Hematopoietic multipotent progenitor cell treated with erythropoietin and hydrocortisone succinate and interleukin-3 and kit ligand, for 4 days (in vitro differentiated cells): ENCODE measurements around the gene AGO3.
"Not testable (repeated sequence)": the region's sequence is repeated elsewhere in the genome, so short reads cannot be mapped to it uniquely, and the experiment has no call there.

Source experiments
- DNase-seq: peaks from one replicate; pipeline ENCODE4 v3.0.0-alpha.2; 2015

Gene AGO3

DNA sequence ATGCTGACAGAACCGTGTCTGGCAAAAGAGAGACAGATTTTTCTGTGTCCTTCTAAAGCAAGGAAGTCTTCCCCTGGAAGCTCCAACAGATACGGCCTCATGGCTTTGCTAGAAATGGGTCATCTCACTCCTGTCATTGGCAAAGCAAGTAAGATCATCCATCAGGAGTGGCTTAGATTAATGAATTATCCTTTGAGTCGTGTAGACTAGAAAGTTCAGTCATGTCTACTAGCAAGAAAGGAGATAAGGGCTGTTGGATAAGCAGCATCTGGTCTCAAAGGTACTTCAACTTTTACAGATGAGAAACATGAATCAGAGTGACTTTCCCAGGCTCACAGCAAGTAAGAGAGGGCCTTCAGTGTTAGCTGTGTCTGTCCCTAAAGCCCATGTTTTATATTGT is 3.4 kb upstream of the AGO3 start:
- no peak for DNase-seq

DNA sequence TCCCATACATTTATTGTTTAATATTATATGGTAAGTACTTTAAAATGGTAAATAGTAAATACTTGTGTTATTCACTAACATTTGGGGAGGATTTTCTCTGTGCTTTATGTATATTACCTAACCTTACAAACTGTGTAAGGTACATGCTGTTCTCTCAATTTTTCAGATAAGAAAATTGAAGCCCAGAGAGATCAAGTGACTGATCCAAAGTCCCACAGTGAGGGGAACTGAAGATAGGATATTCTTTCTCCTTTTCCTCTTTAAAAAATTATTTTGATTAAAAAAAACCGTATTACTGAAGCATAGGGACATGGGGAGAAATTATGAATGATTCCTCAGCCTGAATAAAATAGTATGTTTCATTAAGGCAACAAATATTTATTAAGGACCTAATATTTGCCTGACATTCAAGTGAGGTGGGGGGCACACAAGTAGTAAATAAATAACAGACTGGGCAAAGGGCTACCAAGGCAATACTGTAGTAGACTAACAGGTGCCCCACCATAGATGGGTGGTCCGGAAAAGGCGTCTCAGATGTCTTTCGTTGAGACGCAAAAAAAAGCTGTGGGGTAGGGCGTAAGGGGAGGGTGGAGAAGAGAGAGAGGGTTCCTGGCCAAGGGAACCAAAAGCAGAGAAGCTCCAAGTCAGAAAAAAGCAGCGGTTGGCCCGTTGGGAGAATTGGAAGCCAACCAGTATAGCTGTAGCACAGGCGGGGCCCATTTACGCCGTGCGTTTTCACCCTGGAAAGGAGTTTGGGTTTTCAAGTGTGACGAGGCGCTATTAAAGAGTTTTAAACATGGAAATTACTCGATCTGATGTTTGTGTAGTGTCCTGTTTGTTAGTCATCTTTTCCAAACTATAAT is 944 bp upstream of the AGO3 start:
- DNase-seq = peak; percentile 90

DNA sequence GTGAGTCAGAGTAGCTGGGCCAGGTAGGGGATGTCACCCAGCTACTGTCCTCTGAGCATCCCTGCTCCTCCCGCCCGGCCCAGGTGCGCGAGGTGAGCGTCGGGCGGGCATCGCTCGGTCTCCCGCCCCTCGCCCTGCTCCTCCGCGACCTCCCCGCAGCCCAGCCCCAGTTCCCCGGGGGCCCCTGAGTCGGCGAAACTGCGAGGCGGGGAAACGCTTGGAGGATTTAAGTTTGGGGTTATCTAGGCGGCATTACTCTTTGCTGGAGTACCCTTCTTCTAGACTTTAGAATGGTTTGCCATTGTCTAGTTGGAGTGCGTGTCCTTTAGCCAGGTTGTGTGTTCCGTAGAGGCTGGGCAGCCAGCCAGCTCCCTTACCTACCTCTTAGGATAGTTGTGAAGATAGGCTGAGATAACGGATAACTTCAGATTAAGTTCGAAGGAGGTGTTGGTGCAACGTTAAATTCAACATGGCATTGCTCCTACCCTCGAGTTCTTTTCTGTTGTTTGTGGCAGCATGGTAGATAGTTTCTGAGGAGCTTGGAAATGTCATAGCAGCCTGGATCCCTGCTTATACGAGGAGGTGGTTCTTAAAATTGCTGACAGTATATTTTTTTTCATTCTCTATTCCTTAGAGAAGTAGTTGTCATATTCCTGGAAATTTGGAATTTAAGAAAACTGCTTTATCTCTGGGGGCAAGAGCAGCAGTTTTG is 697 bp downstream of the AGO3 start:
- peak; percentile 43 for DNase-seq

DNA sequence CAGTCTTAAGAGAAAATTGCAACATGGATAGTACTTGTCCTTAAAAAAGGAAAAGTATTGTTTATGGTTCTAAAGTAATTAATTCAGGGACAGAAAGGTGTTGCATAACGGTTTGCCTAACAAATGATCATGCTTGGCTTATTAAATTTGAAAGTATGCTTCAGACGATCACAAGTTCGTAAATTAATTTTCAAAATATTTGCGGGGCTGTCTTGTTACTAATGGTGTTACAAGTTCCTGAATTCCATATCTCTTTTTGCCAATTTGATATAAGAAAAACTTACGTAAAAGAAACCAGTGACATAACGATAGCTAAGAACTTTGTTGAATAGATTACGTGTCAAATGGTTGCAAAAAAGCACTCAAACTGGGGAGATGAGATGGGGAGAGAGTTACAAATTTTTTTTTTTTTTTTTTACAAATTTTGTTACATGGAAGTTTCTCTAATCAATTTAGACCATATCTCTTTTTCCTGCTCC is 1.3 kb downstream of the AGO3 start:
- DNase-seq = no peak

DNA sequence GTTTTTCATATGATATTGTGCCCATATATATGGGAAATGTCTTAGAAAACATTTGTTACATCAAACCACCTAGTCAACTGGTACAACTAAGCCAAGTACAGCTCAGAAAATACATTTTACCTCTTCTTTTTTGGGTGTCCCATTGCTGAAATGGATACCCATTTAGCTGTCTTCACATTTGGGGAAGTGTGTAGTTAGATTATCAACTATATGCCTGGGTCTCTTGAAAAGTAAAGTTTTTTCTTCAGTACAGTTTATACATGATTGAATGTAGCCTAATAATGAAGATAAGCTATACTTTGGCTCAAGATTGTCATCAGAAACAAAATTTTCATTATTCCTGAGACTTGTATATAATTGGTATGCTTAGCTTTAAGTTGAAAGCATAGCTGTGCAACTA is 2.0 kb downstream of the AGO3 start:
- DNase-seq = no peak

DNA sequence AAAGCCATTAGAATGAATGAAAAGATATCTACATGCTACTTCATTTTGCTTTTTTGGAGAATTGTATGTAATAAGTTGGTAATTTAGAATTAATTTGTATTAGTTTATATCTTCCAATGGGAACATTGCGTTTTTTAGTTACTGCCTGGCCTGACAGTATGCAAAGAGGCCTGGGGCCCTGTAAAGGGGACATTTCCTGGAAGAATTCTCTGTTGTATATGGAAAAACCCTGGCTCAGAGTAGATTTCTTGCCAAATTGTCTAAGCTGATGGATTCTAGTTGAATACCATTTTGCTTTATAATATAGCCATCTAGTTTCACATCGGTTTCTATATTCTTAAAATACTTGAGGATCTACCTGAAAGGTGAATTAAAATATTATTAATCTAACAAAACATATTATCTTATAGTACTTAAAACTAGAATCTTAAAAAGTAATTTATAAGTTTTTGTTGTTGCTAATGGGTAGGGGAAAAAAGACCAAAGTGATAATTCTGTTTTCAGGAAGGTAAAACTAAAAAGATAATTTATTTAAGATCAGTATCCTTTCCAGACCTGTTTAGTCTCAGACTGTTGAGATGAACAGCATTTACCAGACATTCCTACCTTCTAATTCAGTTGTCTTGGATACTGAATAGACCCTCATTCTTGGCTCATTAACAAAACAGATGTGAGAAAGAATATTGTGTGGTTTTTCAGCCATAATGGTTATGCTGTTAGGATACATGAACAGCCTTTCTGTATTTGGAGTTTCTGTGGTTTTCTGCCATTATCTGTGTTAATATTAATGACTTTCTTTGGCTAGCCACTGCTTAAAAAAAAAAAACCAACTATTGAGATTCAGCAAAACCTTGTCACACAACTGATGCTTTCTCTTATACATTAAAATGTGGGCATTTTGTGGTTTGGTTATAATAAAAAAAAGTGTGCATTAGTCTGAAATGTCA is 4.8 kb downstream of the AGO3 start:
- DNase-seq = peak; percentile 16

DNA sequence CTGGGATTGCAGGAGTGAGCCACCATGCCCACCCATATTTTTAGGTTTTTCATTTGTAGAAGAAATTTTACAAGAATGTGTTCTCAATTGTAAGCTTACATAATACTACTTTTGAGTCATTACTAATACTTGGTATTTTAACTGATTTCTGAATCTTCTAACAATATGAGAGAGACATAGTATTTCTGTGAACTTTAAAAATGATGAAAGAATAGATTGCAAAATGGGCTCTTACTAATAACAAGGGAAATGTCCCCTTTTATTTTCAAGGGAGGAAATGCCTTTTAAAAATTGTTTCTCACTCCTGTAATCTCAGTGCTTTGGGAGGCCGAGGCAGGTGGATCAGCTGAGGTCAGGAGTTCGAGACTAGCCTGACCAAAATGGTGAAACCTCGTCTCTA is 5.9 kb downstream of the AGO3 start:
- DNase-seq = no peak

DNA sequence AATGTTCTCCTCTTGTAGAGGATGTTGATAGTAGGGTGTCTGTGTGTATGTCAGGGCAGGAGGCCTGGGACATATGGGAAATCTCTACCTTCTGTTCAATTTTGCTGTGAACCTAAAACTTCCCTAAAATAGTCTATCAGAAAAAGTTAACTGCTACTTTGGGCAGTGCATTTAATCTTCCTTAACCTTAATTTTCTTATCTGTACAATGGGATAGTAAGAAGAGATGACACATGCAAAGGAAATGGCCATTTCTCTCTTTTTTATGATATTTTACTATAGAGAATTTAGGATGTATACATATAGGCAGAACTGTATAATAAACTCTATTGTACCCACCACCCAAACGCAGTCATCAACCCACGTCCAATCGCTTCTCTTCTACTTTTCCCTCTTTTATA is 8.6 kb downstream of the AGO3 start:
- no peak for DNase-seq

DNA sequence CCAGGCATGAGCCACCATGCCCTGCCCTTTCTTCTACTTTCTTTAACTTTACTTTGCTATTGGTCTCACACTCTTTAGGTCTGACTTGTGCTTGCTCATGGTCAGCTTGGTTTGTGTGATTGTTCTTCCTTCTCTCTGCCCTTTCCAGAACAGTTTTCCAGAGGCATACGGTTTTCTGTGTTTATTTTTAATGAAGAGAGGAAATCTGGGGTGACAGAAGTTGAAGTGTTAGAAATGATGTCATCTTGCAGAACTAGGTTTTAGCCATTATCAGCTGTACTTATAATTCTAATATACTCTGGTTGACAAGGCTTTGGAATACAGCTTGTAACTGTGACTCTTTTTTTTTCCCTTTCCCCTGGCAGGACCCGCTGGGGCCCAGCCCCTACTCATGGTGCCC is 14.4 kb downstream of the AGO3 start:
- no peak for DNase-seq

DNA sequence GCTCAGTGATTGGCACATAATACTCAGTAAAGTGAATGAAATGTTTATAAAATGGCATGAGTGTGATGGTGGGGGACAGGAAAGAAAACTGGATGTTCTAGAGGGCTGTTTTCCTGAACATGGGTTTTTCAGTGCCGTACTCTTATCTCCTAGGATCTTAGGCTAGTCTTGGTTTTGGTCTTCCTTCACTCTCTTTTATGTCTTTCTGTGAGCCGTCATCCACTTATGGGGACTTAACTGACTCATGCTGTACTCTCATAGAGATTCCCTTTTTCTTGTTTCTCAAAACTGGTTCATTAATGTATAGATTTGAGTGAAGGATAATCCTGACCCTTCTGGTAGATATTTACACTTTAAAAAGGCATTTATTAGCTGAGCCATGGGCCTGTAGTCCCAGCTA is 16.6 kb downstream of the AGO3 start:
- no peak for DNase-seq

DNA sequence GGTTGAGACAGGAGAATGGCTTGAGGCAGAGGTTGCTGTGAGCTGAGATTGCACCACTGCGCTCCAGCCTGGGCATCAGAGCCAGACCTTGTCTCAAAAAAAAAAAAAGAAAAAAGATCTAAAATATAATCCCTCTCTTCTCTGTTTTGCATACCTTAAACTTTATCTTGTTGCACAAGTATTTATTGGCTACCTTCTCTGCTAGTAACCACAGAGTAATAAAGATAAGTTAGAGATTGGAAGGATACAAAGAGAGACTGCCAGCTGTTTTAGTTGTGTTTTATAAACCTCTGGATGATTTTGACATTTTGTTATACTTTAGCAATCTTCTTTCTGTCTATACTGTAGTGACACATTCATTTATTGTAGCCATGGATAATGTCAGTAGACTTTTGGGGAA is 27.7 kb downstream of the AGO3 start:
- DNase-seq = no peak

DNA sequence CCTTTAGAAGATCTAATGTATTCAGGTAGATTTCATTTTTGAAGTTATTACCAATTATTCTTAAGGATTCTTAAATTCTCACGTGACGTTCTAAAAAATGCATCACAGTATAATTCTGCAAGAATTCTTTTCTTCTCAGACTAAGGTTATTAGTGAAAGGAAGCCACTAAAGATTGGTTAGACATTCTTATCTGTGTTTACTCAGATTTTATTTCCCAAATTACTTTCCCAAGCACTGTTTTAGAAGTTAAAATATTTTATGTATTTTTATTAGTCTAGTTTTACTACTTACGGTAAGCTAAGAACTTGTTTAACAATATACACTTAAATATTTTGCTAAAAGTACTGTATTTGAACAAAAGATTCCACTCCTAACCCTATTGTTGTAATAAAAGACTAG is 28.4 kb downstream of the AGO3 start:
- DNase-seq = no peak

DNA sequence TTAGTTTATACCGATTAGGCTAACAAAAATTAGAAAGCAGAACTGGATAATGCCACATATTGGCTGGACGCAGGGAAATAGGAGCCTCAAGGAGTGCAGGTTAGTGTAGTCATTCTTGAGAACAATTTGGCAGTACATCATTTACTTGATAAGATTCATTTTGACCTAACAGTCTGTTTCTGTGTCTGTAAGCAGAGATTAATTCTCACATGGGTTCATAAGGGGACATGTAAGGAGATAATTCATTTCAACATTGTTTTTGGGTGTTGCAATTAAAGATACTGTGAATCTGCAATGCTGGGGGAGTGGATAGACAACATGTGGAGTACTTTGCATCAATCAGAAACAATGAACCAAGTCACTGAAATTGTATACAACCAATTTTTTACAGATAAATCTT is 32.0 kb downstream of the AGO3 start:
- peak; percentile 52 for DNase-seq

DNA sequence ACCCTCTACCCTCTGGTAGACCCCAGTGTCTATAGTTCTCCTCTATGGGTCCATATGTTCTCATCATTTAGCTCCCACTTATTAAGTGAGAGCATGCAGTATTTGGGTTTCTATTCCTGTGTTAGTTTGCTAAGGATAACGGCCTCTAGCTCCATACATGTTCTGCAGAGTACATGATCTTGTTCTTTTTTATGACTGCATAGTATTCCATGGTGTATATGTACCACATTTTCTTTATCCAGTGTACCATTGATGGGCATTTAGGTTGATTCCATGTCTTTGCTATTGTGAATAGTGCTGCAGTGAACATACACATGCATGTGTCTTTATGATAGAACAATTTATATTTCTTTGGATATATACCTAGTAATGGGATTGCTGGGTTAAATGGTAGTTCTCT is 33.4 kb downstream of the AGO3 start:
- not testable (repeated sequence) for DNase-seq

DNA sequence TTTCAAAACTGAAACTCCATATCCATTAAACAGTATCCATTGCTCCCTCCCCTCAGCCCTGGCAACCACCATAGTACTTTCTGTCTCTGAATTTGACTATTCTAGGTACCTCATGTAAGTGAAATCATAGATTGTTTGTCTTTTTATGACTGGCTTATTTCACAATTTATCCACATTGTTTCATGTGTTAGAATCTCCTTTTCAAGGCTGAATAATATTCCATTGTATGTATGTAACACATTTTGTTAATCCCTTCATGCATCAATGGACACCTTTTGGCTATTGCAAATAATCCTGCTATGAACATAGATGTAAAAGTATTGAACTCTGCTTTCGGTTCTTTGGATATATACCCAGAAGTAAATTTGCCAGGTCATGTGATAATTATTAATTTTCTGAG is 37.5 kb downstream of the AGO3 start:
- DNase-seq = no peak

DNA sequence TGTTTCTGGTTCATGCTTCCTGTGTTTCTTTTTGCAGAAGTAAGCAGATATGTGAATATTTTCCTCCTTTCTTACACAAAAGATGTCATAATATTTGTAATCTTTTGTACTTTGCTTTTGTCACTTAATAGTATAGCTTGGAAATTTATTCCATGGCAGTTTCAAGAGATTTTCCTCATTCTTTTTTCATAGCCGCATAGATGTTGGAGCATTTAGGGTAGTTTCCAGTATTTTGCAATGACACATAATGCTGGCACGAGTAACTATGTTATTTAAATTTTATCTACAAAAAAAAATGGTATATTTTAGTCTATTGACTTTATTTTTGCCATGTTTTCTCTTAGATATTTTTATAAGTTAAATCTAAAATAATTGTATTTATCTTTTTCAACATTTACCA is 40.7 kb downstream of the AGO3 start:
- DNase-seq = no peak

DNA sequence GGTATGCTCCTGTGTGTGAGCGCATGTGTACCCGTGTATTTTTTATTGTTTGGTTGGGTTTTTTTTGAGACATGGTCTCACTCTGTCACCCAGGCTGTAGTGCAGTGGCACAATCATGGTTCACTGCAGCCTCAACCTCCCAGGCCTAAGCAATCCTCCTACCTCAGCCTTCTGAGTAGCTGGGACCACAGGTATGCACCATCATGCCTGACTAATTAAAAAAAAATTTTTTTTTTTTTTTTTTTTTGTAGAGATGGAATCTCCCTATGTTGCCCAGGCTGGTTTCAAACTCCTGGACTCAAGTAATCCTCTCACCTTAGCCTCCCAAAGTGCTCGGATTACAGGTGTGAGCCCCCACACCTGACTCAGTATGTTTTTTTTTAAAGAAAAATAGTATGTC is 41.7 kb downstream of the AGO3 start:
- DNase-seq = not testable (repeated sequence)

DNA sequence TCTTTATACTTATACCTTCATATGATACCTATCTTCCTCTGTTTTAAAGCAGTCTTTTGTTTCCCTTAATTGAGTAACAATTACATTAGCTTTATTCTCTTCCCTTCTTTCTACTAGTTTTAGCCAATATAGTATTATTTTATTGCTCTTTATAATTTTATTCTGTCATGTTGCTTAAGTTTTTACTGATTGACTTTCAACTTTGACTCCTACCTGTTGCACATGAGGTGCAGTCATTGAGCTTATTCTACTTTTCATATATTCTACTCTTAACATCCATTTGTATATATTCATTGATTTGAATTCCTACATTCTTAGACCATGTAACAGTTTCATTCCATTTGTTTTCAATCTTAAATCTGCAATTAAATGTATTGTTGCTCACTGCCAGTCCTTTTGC is 49.2 kb downstream of the AGO3 start:
- DNase-seq = no peak

DNA sequence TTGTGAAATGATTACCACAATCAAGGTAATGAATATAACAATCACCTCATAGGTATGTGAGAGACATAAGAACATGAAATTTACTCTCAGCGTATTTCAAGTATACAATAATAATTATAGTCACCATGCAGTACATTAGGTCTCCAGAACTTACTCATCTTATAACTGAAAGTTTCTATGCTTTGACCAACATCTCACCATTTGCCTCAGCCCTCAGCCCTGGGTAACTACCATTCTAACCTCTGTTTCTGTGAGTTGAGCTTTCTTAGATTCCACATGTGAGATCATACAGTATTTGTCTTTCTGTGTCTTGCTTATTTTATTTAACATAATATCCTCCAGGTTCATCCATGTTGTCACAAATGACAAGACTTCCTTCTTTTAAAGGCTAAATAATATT is 57.3 kb downstream of the AGO3 start:
- DNase-seq = no peak

DNA sequence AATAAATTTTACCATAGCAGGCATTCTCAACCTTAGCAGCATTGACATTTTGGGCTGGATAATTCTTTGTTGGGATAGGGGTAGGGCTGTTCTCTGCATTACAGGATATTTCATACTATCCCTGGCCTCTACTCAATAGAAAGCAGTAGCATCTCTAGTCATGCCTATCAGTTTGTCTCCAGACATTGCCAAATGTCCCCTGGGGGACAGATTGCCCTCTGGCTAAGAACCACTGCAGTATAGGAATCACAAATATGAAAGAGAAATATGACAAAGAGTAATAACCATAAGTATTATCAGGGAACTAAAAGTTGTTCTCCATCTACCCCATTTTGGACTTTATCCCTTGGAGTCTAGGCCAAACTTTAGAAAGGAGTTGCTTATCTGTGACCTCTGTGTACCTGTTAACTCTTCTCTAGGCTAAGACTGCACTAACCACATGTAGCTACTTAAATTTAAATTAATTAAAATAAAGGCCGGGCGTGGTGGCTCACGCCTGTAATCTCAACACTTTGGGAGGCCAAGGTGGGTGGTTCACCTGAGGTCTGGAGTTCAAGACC is 76.1 kb downstream of the AGO3 start:
- DNase-seq = no peak

DNA sequence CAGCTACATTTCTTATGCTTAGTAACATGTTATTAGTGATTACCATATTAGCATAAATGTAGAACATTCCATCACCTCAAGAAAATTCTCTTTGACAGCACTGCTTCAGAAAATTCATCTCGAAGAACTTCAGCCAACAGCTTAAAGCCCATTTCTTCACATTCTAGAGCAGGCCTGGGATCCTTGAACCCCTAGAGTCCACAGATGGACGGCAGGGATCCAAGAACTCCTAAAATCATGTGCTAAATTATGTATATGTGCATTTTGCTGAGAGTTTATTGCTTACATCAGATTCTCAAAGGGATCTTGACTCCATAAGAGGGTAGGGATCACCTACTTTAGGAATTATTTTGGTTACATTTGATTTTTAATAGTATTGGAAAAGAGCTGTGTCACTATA is 76.8 kb downstream of the AGO3 start:
- no peak for DNase-seq

DNA sequence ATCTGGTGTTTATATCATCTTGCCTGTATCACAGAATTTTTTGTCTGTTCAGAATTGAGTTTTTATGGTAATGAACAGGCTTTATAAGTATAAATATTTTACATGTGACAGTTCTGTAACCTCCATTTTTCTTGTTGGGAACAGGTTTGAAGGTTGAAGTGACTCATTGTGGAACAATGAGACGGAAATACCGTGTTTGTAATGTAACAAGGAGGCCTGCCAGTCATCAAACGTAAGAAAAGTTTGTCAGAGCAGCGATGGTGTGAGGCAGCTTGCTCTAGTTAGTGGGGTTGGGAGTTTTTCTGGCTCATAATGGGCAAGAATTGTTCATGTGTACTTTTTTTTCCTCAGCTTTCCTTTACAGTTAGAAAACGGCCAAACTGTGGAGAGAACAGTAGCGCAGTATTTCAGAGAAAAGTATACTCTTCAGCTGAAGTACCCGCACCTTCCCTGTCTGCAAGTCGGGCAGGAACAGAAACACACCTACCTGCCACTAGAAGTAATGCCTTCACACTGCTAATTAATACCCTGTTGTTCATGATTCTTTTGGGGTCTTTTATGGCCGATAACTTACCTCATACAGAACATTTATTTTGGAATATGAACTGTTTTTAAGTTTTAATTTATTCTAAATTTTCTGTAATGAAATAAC is 77.8 kb downstream of the AGO3 start:
- DNase-seq = no peak
